ENCODE measurements around the gene ZFAND6. TPM values are rescaled to one million over a fixed set of nuclear protein-coding genes. Genes with fewer than 3 reads are reported as not detected.

ZFAND6 gene
- total and polyA plus RNA-seq, 10 of the 15 experiments (the other 5 are each of a cell fraction or from before 2014, with no cell fraction given) = 78.9 to 179 (median 135) TPM

DNA sequence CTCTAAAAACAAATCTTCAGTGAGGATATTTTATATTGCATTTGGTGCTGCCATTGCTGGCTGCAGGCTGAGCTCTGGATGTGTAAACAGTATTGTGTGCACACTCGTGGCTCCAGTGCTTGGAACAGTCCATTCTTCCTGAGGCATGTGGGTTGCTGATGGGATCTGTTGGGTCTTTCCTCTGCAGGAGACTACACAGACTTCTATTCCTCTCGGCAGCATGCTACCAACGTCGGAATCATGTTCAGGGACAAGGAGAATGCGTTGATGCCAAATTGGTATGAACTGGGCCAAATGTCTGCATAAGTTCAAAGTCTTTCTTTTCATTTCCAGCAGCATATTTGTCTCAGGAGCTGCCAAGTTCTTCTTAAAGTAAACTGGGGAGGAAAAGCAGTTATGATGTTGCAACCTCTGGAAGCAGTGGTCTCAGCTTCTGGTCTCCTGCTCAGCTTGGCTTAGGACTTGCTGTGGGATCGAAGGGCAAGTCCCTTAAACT is 102.6 kb downstream of the ZFAND6 start:
- in situ Hi-C loops (cut with MboI) (no loop called here), intact Hi-C loops (cut with micrococcal nuclease; ENCODE audit: unreplicated experiment) (no loop called here)
- TF ChIP-seq YY1 (IDR thresholded peaks at IDR 0.05; ENCODE audit: low read depth, low read length) (no peak), NRF1 (conservative IDR thresholded peaks at IDR 0.05; ENCODE audit: low read depth, low read length) (no peak), CHD2 (IDR thresholded peaks at IDR 0.05; ENCODE audit: borderline replicate concordance, low read depth, low read length) (no peak), EED (IDR thresholded peaks at IDR 0.05; ENCODE audit: low read depth) (no peak), SUZ12 (IDR thresholded peaks at IDR 0.05; ENCODE audit: unreplicated experiment) (no peak), HDGF (IDR thresholded peaks at IDR 0.05) (no peak), RB1 (IDR thresholded peaks at IDR 0.05; ENCODE audit: borderline replicate concordance) (no peak), MEF2B (IDR thresholded peaks at IDR 0.05; ENCODE audit: partially characterized antibody, poor library complexity, severe bottlenecking) (no peak), NFYA (IDR thresholded peaks at IDR 0.05; ENCODE audit: borderline replicate concordance, low read depth, low read length) (no peak)
- TF ChIP-seq, protein P1, sequence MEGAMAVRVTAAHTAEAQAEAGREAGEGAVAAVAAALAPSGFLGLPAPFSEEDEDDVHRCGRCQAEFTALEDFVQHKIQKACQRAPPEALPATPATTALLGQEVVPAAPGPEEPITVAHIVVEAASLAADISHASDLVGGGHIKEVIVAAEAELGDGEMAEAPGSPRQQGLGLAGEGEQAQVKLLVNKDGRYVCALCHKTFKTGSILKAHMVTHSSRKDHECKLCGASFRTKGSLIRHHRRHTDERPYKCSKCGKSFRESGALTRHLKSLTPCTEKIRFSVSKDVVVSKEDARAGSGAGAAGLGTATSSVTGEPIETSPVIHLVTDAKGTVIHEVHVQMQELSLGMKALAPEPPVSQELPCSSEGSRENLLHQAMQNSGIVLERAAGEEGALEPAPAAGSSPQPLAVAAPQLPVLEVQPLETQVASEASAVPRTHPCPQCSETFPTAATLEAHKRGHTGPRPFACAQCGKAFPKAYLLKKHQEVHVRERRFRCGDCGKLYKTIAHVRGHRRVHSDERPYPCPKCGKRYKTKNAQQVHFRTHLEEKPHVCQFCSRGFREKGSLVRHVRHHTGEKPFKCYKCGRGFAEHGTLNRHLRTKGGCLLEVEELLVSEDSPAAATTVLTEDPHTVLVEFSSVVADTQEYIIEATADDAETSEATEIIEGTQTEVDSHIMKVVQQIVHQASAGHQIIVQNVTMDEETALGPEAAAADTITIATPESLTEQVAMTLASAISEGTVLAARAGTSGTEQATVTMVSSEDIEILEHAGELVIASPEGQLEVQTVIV (IDR thresholded peaks at IDR 0.05; ENCODE audit: borderline replicate concordance, partially characterized antibody) = no peak
- TF ChIP-seq, protein P2, sequence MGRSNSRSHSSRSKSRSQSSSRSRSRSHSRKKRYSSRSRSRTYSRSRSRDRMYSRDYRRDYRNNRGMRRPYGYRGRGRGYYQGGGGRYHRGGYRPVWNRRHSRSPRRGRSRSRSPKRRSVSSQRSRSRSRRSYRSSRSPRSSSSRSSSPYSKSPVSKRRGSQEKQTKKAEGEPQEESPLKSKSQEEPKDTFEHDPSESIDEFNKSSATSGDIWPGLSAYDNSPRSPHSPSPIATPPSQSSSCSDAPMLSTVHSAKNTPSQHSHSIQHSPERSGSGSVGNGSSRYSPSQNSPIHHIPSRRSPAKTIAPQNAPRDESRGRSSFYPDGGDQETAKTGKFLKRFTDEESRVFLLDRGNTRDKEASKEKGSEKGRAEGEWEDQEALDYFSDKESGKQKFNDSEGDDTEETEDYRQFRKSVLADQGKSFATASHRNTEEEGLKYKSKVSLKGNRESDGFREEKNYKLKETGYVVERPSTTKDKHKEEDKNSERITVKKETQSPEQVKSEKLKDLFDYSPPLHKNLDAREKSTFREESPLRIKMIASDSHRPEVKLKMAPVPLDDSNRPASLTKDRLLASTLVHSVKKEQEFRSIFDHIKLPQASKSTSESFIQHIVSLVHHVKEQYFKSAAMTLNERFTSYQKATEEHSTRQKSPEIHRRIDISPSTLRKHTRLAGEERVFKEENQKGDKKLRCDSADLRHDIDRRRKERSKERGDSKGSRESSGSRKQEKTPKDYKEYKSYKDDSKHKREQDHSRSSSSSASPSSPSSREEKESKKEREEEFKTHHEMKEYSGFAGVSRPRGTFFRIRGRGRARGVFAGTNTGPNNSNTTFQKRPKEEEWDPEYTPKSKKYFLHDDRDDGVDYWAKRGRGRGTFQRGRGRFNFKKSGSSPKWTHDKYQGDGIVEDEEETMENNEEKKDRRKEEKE (IDR thresholded peaks at IDR 0.05) = no peak
- SMC1A ChIA-PET (ENCODE audit: uncharacterized antibody, unreplicated experiment) = interaction anchor here (1.7 kb wide), 1 partner anchor 11 kb away, joined by 4 read pairs; no protein-coding TSS in a partner anchor
- H3K27me3 ChIP-seq (replicated peaks in 1 of 2; ENCODE audit: control insufficient read depth in 2 of 2, insufficient read depth in 2 of 2, low read length in 1 of 2) = no peaks in the 10 kb centered on the region
- no peak for ATAC-seq
- WGBS (ENCODE audit: insufficient coverage, insufficient replicate concordance, low lambda C conversion rate, missing lambda C conversion rate) = 96% methylated on average over 6 of the region's 6 CpGs
- POLR2A ChIA-PET = no interaction called here
- H3K4me3 ChIP-seq = no peak overlapping the region
- peaks cover 19% of the 10 kb centered on the region for H3K4me1 ChIP-seq (ENCODE audit: control insufficient read depth, insufficient read depth, low read length)
- H4K20me1 ChIP-seq (ENCODE audit: control insufficient read depth, insufficient read depth) = no peaks in the 10 kb centered on the region
- RAD21 ChIA-PET (ENCODE audit: unreplicated experiment) = no interaction called here
- H3K9me3 ChIP-seq (replicated peaks; ENCODE audit: control insufficient read depth, insufficient read depth, low read length) = no peaks in the 10 kb centered on the region
- H3K36me3 ChIP-seq (ENCODE audit: control insufficient read depth in 2 of 2, insufficient read depth in 2 of 2, low read length in 1 of 2) = peaks cover 4 to 12% of the 10 kb centered on the region in 2 experiments
- no peak overlapping the region for H3K9ac ChIP-seq (ENCODE audit: control insufficient read depth, insufficient read depth, low read length)
- no peak for FAIRE-seq
- no TSS peak for BruUV-seq (replicated peaks)
- no peak overlapping the region for H2AFZ ChIP-seq (ENCODE audit: control insufficient read depth, low read depth, low read length)
- no peaks in the 10 kb centered on the region for H3K79me2 ChIP-seq (ENCODE audit: control insufficient read depth, insufficient read depth, low read length)
- CTCF ChIA-PET = interaction anchor here (0.7 to 1.8 kb wide), 3 partner anchors 10 to 288 kb away, joined by 3 to 5 read pairs (median 3); no protein-coding TSS in a partner anchor
- no peak overlapping the region for H3K27ac ChIP-seq (ENCODE audit: control insufficient read depth, insufficient read depth)
- H3K4me2 ChIP-seq (ENCODE audit: control insufficient read depth, insufficient read depth) = no peak overlapping the region
- DNase-seq (ENCODE audit: low read depth, low spot score) = no peak

Measured in GM12878 (cell line).